Measurements from ENCODE around the gene CDH26.

Gene CDH26

DNA sequence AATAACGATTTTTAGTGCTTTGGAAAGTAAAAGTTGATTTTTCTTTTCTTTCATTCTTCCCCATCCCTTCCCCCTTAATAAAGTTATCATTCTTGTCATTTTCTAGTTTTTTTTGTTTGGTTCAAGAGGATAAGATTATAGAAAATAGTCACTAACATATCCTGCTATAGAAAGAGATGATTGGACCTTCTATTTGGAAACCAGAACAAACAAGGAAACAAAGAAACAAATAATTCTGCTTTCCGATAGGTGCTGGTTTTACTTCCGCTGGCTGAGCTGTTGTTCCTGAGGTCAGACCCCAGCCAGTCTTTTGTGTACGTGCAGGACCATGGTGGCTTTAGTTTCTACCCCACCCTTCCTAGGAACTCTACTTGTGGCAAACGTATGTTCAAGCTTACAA lies at the start of gene CDH26:
Gene CDH26 (plus strand): TSS at position 301 of the 400 bp plus-strand sequence. CDS start 304 bp downstream, outside the sequence.
- no peak for DNase-seq

- no peak for DNase-seq
These were observed 49.4 kb upstream of the CDH26 start for GRCh38 chr20:59908855-59909254.

DNA sequence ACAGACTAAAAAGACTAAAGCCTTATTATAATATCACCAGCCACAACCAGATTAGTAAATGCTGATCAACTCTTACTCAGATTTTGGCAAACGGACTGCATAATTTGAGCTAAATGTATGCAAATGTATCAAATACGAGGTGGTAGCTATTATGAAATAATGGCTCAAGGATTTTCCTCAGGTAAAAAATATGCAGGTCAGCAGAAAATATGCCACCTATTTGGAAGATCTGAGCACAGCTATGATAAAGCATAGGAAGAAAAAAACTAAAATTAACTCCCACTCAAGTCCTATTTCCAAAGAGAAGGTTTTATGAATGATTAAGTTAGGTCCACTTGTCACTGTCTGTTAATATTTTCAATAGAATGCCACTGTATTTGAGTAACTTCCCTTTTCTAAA lies 47.2 kb upstream of the CDH26 start:
- DNase-seq, result no peak

- DNase-seq, result no peak
These were observed 45.6 kb upstream of the CDH26 start for GRCh38 chr20:59912609-59913008.

GRCh38 chr20:59920944-59921343 lies 37.3 kb upstream of the CDH26 start:
- no peak for DNase-seq

DNA sequence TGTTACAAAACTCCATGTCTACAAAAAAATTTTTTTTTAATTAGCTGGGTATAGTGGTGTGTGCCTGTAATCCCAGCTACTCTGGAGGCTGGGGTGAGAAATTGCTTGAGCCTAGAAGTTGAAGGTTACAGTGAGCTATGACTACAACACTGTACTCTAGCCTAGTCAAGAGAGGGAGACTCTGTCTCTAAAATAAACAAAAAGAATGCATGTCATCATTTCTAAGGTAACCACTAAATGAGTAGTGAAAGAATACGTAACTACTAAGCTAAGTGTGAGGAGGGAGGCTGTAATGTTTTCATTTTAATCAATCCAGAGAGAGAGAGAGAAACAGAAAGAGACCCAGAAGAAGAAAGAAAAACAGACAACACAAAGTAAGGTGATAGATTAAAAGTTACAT lies 34.7 kb upstream of the CDH26 start:
- no peak for DNase-seq

DNA sequence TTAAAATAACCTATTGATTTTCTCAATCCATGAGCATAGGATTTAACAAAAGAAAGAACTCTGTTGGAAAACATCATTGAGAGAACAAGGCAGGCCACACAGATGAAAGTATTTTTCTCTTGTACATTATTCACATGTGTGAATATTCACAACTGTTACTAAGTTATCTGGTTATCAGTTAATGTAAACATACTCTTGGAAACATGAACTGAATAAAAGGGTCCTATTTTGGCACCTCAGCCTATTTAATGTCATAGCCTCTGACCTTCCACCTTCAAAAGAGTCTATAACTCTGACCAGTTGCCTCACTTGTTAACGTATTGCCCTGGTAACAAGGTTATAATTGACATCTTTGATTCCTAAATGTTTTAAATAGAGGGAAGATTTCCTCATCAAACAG lies 32.9 kb upstream of the CDH26 start:
- DNase-seq, result no peak

DNA sequence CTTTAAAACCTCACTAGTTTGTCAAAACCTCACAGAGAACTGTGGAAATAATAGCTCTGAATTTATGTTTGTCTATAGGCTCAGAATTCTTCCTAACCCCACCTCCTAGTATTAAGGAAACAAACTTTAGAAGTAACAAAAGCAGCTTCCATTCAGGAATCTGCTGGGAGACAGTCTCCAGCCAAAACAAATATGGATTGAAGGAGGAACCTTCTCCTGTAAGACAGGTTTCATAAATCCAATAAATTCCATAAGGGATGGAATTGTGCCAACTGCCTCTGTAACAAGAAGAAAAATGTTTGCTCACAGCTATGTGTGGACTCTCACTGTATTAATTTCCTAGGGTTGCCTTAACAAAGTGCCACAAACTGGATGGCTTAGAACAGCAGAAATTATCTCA lies 32.3 kb upstream of the CDH26 start:
- no peak for DNase-seq

DNA sequence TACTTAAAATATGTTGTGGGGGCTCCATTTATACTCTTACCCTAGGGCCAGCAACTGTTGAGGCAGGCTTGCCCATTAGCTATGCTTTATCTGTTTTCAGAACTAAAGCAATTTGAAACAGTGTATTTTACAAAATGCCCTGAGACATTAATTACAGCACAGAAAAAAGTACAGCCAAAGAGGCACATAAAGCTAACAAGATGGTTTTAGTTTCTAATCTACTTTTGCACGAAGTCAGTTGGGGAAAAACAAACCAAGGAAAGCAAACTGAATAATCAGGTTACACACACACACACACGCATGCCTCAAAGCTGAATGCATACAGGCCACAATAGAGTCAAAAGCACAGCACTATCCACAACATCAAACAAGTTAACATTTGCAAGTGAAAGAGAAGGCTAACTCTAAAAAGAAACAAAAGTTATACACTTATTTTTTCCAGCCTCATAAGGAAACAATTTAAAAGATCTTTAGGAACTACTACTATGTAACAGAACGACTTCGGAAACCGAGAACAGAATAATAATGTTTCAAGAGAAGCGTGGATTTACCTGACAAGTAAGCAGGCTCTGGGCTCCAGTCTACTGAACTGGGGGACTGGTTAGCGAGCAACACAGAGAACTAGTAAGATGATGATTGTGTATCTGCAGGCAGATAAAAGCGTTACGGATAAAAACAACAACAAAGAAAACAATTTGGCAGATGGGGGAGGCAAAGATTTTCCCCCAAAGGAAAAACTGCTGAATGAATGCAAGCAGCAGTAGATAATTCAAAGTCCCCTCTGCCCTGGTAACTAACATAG lies 26.5 kb upstream of the CDH26 start:
- no peak for DNase-seq

- no peak for DNase-seq
These were observed 25.5 kb upstream of the CDH26 start for GRCh38 chr20:59932616-59933295.

DNA sequence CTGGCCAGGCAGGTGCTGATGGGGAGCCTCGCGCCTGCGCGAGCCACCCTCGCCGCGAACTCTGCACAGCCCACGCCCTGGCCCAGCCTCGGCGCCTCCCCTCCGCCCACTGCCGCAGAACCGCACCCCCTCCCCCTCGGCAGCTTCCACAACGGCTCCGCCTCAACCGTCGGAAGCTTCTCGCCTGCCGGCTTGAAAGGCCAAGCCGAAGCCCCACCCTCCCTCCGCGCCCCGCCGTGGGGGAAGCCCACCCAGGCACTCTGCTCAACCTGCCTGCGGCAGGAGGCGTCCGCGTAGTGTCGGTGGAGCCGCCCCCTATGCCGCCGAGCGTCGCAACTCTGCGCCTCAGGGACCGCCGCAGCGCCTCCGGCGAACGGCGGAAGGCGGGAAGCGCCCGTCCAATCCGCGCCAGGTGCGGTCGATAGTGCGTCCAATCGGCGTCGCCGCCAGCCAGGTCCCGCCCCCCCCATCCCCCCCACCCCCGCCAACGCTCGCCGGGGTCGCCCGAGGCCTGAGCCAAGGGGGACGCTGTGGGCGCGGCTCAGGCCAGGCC lies 24.9 kb upstream of the CDH26 start, which contains the start of gene SYCP2:
Gene SYCP2 (minus strand): TSS at position 342 of the 553 bp plus-strand sequence. CDS start 11,224 bp downstream, outside the sequence.
- DNase-seq, result peak; percentile 68

DNA sequence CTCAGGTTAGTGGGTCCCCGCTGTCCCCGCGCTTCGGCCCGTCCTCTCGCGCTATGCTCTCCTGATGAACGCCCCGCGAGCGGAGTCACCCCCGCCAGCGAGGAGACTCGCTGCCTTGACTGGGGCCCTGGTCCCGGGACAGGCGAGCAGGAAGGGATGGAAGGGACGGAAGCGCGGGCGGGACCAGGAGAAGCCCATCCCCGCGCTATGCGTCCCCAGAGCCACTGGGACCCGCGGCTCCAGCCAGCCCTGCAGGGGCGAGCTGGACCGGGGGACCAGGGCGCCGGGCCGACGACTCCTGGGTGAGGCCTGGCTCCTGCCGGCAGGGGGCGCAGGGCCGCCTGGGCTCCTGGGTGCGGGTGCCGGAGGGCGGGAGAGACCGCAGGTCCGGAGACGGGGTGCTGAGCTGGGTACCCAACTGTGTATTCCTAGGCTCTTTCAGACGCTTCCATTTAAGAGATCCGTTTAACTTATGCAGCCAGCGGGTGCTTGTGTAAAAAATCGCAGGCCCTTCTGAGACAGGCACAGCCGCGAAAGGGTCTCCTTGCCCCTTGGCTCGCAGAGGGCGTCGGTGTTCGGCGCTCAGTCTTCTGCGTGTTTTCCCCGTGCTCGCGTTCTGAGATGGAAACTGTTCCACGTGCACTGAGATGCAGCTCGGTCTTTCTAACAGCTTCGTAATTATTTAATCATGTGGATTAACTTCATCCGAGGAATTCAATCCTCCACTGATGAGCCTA lies 24.2 kb upstream of the CDH26 start:
- DNase-seq, result peak; percentile 82

- DNase-seq, result no peak
These were observed 22.6 kb upstream of the CDH26 start for GRCh38 chr20:59935457-59936185.

GRCh38 chr20:59936409-59936808 lies 21.8 kb upstream of the CDH26 start:
- no peak for DNase-seq

DNA sequence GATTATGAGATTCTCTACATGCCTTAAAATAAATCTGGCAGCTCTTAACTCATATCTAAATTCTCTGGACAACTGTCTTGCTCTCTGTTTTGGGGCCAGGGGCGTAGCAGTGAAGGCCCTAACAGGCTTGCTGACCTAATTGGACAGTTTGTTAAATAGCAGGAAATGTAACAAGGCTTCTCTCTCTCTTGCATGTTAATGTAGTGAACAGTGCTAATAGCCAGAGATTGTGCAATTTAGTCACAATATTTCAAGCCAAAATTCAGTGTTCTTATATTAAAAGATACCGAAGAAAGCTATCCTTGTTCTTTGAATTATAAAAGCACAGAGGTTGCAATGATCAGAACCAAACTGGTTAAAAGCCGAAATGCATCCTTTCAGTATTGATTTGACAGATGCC lies 21.1 kb upstream of the CDH26 start:
- no peak for DNase-seq

DNA sequence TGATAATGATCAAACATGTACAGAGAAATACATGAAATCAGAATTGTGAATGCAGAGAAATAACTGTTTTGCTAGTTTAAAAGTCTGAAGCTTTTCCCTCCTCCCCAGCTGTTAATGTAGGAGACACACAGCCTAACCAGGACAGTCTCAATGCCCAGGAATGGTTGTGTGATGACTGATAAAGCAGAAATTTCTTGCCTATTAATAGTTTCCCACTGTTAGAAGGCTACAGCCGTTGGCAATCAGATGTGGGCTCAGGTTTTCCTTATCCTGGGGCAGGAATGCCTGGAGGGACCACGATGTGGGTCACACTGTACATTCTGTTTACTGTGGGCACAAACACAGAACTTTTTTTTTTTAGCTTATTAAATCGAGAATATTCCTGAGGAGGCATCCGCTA lies 20.0 kb upstream of the CDH26 start:
- DNase-seq, result no peak

- DNase-seq, result no peak
These were observed 19.5 kb upstream of the CDH26 start for GRCh38 chr20:59938696-59939051.

DNA sequence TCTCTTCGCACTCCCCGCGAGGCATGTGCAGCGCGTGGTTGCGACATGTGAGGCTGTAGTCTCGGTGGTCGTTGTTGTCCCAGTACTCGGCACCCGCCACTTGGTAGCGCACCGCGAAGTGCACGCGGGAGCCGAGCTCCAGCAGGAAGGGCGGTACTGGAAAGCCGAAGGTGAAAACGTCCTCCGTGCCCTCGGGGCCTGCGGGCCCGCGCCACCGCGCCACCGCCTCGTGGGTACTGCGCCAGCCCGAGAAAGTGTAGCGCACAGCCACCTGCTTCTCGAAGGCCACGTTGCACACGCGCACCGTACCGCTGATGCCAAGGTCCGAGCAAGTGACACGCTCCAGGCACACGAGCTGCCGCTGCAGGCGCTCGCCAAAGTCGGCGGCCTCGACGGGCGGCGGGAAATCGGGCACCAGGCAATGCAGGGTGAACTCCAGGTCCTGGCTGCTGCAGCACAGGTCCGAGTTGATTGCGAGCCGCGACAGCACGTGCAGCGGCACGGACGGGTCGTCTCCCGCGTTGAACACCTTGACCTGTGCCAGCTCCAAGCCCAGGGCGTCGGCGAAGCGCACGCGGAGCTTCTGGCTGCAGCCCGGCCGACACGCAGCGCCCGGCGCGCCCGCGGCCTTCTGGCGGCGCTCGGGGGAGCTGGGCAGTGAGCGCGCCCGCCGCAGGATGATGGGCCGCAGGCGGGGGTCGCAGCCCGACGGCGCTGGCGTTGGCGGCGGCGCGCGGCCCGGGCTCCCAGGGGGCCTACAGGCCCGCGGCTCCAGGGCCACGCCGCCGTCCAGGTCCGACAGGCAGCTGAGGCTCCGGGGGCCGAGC lies 19.0 kb upstream of the CDH26 start:
- no peak for DNase-seq

GRCh38 chr20:59939879-59940128 lies 18.4 kb upstream of the CDH26 start:
- DNase-seq, result no peak

- peak; percentile 88 for DNase-seq
These were observed 17.9 kb upstream of the CDH26 start, which contains the start of the genes FAM217B and PPP1R3D for GRCh38 chr20:59940129-59940955. TSS of gene FAM217B (plus strand) at chr20:59940389. CDS start at chr20:59943944, 3,555 bp downstream. TSS of gene PPP1R3D (minus strand) at chr20:59940305. CDS start at chr20:59939931, 374 bp downstream.

GRCh38 chr20:59940956-59941294 lies 17.3 kb upstream of the CDH26 start:
- DNase-seq, result no peak
